Ishikawa (cell line): ENCODE results near the gene HOXC9.

ENCODE experiments used
- CEBPB ChIP-seq: IDR thresholded peaks from 2 replicates; pipeline ENCODE4 v1.6.1; 2012
- CREB1 ChIP-seq: IDR thresholded peaks from 2 replicates; pipeline ENCODE4 v1.6.1; 2012; ENCODE audit warnings: low read depth
- EGR1 ChIP-seq: IDR thresholded peaks from 2 replicates; pipeline ENCODE4 v1.6.1; 2012
- EP300 ChIP-seq: IDR thresholded peaks from 2 replicates; pipeline ENCODE4 v1.6.1; 2012; ENCODE audit warnings: borderline replicate concordance
- RAD21 ChIP-seq: IDR thresholded peaks from 2 replicates; pipeline ENCODE4 v1.6.1; 2012; ENCODE audit warnings: low read depth
- TAF1 ChIP-seq: IDR thresholded peaks from 2 replicates; pipeline ENCODE4 v1.6.1; 2012; ENCODE audit warnings: low read depth, mild to moderate bottlenecking
- TCF12 ChIP-seq: IDR thresholded peaks from 2 replicates; pipeline ENCODE4 v1.6.1; 2012; ENCODE audit warnings: low read depth
- TEAD4 ChIP-seq: IDR thresholded peaks from 2 replicates; pipeline ENCODE4 v1.6.1; 2012
- YY1 ChIP-seq: IDR thresholded peaks from 2 replicates; pipeline ENCODE4 v1.6.1; 2012; ENCODE audit warnings: low read depth
- ZBTB7A ChIP-seq: IDR thresholded peaks from 2 replicates; pipeline ENCODE4 v1.6.1; 2012; ENCODE audit warnings: low read depth
- TF ChIP-seq, protein P1 (sequence below): IDR thresholded peaks from 2 replicates; pipeline ENCODE4 v1.6.1; 2012; ENCODE audit warnings: low read depth, mild to moderate bottlenecking
- TF ChIP-seq, protein P2 (sequence below): IDR thresholded peaks from 2 replicates; pipeline ENCODE4 v1.6.1; 2012

DNA sequence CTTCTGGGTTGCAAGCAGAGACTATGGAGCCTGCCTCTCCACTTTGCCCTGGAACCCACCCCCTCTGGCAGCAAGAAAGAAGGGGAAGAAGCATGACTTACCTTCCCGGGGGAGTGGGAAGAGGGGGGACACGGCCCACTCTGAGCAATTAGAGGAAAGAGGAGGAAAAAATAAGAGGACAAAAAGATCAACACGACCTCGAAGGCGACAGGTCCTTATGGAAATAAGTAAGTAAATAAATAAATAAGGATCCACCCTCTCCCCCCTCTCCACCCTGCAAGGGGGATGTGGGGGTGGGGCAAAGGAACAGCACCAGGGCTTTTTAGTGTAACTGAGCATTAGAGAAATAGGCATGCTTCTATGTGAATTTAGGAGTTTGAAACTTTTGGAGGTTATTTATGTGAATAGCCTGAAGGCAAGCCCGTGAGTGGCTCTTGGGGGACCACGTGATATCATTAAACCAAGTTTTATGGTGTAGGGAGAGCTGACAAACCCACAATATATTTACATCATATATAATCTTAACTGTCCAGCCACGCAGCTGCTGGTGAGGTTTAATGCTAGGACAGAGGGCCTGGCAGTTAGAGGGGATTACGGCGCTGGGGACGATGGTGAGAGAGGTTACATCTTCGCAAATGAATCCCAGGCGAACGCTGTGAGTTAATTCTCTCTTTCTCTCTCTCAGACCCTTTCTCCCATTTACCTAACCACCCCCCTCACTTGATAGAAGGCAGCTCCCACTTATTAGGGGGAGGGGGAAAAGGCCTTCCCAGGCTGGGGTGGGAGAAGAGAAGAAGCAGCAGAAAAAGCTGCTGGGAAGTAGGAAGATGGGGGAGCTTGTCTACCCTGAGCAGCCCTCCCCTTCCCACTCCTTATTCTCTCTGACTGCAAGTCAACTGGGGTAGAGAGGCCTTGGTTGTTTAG, 37.7 kb downstream of the HOXC9 start:
- TF ChIP-seq, protein P1, sequence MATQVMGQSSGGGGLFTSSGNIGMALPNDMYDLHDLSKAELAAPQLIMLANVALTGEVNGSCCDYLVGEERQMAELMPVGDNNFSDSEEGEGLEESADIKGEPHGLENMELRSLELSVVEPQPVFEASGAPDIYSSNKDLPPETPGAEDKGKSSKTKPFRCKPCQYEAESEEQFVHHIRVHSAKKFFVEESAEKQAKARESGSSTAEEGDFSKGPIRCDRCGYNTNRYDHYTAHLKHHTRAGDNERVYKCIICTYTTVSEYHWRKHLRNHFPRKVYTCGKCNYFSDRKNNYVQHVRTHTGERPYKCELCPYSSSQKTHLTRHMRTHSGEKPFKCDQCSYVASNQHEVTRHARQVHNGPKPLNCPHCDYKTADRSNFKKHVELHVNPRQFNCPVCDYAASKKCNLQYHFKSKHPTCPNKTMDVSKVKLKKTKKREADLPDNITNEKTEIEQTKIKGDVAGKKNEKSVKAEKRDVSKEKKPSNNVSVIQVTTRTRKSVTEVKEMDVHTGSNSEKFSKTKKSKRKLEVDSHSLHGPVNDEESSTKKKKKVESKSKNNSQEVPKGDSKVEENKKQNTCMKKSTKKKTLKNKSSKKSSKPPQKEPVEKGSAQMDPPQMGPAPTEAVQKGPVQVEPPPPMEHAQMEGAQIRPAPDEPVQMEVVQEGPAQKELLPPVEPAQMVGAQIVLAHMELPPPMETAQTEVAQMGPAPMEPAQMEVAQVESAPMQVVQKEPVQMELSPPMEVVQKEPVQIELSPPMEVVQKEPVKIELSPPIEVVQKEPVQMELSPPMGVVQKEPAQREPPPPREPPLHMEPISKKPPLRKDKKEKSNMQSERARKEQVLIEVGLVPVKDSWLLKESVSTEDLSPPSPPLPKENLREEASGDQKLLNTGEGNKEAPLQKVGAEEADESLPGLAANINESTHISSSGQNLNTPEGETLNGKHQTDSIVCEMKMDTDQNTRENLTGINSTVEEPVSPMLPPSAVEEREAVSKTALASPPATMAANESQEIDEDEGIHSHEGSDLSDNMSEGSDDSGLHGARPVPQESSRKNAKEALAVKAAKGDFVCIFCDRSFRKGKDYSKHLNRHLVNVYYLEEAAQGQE: no peak
- TF ChIP-seq EP300 (no peak), RAD21 (no peak), CREB1 (no peak), CEBPB (no peak), EGR1 (no peak), ZBTB7A (no peak), YY1 (no peak), TCF12 (no peak), TAF1 (no peak), TEAD4 (no peak)
- TF ChIP-seq, protein P2, sequence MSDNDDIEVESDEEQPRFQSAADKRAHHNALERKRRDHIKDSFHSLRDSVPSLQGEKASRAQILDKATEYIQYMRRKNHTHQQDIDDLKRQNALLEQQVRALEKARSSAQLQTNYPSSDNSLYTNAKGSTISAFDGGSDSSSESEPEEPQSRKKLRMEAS: no peak
